LNCaP clone FGC (cell line): ENCODE data around the gene LAMA2.

Experiments
- DNase-seq: peaks from one replicate; pipeline ENCODE4 v3.0.0-alpha.2; 2011; ENCODE audit warnings: low read depth
- H3K4me3 ChIP-seq: 2 replicates; pipeline ENCODE4 v1.5.1; 2011; ENCODE audit warnings: mild to moderate bottlenecking, low read depth, low read length, control low read depth
- CTCF ChIP-seq: IDR thresholded peaks from 2 replicates; pipeline ENCODE4 v1.5.1; 2012; ENCODE audit warnings: mild to moderate bottlenecking; ENCODE audit not compliant: control insufficient read depth, insufficient read depth; ENCODE audit errors: extremely low read depth

The LAMA2 gene

GRCh38 chr6:129302671-129303070, 419.7 kb downstream of the LAMA2 start:
- no peak for DNase-seq
- no peak overlapping the region for H3K4me3 ChIP-seq
- no peak for TF ChIP-seq CTCF

GRCh38 chr6:129306826-129307225, 423.9 kb downstream of the LAMA2 start:
- no peak overlapping the region for H3K4me3 ChIP-seq
- no peak for TF ChIP-seq CTCF
- no peak for DNase-seq

- TF ChIP-seq CTCF, result no peak
- no peak overlapping the region for H3K4me3 ChIP-seq
- no peak for DNase-seq
These were observed 424.9 kb downstream of the LAMA2 start for GRCh38 chr6:129307845-129308244.

- DNase-seq, result peak; percentile 60
- no peak overlapping the region for H3K4me3 ChIP-seq
- no peak for TF ChIP-seq CTCF
These were observed 426.2 kb downstream of the LAMA2 start for GRCh38 chr6:129309154-129309553.

GRCh38 chr6:129312880-129313279, 429.9 kb downstream of the LAMA2 start:
- H3K4me3 ChIP-seq, result no peak overlapping the region
- DNase-seq, result no peak
- TF ChIP-seq CTCF, result no peak

GRCh38 chr6:129314575-129314974, 431.6 kb downstream of the LAMA2 start:
- DNase-seq, result no peak
- no peak for TF ChIP-seq CTCF
- H3K4me3 ChIP-seq, result no peak overlapping the region

- no peak for DNase-seq
- H3K4me3 ChIP-seq, result no peak overlapping the region
- TF ChIP-seq CTCF, result no peak
These were observed 435.2 kb downstream of the LAMA2 start for GRCh38 chr6:129317931-129318820.
